Activated T-cell treated with anti-CD3 and anti-CD28 coated beads for 4 hours (primary cell): ENCODE results near the gene PITPNC1.
"Not testable (repeated sequence)": the region's sequence is repeated elsewhere in the genome, so short reads cannot be mapped to it uniquely, and the experiment has no call there.

Experiments used
- DNase-seq: peaks from one replicate; pipeline ENCODE4 v3.0.0-alpha.2; 2020

The PITPNC1 gene

DNA sequence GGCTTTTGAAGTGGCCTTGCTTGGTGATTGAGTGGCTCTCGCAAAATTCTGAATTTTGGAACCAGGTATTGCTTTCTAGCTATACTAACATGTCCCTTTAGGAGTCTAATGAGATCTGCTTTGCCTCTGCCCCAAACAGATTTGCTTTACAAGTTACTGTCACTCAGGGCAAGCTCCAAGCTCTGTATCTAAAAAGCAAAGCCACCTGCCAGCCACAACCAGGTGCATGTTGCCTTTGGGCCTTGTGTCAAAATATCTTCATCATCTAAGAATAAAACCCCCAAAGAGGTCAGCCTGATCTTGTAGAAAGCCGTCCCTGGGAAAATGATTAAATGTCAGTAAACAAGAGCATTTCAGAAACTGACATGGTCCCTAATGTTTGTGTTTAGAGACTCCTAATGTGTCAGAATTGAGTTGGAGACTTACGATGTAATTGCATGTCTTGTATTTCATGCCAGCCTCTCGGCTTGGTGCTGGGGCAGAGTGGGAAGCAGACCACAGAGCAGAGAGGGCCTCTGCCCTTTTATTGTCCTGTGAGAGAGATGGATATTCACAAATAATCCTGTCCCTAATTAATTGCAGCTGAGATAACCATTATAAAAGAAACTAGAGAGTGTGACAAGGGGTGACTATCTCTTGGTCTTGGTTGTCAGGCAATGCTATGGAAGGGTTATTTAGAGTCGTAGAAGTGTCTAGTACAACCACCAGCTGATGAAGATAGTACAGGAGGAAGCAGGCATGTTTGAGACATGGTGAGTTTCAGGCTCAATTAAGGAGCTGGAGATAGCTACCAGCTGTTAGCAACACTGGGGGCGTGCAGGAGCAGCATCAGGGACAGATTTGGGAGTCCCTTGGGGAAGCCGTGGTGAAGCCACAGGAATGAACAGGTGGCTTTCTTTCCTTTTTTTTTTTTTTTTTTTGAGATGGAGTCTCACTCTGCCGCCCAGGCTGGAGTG is 90.7 kb downstream of the PITPNC1 start:
- no peak for DNase-seq

DNA sequence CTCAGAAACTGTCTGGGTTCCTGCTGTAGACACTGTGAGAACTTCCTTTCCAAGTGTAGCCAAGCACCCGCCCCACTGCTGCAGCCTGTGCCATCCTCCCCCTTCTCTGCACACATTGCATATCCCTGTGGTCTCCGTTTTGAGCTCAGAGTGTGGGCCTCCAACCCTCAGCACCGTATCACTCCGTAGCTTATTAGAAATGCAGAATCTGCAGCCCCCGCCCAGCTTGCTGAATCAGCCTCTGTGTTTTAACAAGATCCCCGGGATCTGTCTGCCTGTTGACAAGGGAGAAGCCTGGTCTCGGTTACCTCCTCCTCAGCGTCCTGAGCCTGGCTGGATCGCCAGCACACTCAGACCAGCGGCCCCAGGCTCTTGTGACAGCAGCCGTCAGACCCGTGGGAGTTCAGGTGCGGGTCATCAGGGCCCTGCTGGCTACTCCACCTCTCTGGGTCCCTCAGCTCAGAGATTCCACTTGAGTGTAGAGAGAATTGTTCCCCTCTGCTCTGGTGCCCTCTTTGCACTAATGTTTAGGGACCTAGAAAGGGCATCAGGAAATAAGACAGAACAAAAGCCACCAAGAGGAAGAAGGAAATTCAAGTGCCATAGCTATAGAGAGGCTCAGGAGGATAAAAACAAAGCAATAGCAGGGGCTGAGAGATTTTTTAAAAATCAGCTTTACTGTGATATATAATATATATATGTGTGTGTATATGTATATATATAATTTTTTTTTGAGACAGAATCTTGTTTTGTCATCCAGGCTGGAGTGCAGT is 92.3 kb downstream of the PITPNC1 start:
- DNase-seq, result no peak

DNA sequence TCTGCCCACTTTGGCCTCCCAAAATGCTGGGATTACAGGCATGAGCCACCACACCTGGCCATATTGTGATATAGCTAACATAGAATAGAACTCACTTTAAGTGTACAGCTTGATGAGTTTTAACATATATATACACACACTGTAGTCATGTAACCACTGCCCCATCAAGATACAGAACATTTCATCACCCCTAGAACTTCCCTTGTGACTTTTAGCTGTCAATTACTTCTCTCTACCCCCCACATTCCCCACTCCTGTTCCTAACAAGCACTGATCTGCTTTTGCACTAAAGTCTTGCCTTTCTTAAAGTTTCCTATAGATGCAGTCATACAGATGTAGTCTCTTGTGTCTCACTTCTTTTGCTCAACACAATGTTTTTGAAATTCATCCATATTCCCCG is 93.1 kb downstream of the PITPNC1 start:
- no peak for DNase-seq

DNA sequence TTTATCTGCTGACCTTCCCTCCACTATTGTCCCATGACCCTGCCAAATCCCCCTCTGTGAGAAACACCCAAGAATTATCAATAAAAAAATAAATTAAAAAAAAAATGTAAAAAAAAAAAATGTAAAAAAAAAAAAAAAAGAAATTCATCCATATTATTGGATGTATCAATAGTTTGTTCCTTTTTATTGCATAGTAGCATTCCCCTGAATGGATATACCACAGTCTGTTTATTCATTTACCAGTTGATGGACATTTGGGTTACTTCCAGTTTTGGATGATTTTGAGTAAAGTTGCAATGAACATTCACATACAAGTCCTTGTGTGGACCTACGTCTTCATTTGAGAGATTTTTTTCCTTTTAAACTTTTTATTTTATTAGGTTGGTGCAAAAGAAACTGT is 94.0 kb downstream of the PITPNC1 start:
- no peak for DNase-seq

DNA sequence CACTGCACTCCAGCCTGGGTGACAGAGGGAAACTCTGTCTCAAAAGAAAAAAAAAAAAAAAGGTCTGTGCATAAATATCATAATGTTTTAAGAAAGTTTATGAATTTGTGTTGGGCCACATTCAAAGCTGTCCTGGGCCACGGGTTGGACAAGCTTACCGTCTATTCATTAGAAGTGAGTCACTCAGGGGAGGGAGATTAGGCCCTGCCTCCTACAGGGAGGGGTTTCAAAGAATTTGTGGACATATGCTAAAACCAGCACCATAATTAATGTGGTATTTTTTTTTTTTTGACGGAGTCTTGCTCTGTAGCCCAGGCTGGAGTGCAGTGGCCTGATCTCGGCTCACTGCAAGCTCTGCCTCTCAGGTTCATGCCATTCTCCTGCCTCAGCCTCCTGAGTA is 95.5 kb downstream of the PITPNC1 start:
- not testable (repeated sequence) for DNase-seq

DNA sequence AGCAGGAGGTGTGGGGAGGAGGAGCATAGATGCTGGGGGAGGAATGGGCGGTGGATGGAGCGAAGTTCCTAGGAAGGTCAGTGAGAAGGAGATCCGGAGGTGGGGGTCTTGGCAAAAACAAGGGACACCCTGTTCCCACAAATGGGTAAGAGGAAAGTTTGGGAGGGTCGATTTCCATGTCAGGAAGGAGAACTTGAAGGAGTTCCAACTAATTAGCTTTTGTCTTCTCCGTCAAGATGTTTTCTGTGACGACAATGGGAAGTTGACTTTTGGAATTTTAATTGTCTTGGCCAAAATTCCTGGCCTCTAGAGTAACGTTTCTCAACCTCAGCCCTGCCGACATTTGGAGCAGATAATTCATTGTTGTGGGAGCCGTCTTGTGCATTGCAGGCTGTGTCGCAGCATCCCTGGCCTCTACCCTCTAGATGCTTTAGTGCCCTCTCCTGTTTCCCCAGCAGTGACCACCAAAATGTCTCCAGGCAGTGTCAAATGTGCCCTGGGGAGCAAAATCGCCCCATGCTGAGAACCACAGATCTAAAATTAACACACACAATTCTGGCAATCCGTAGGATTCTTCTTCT is 97.1 kb downstream of the PITPNC1 start:
- DNase-seq, result no peak

DNA sequence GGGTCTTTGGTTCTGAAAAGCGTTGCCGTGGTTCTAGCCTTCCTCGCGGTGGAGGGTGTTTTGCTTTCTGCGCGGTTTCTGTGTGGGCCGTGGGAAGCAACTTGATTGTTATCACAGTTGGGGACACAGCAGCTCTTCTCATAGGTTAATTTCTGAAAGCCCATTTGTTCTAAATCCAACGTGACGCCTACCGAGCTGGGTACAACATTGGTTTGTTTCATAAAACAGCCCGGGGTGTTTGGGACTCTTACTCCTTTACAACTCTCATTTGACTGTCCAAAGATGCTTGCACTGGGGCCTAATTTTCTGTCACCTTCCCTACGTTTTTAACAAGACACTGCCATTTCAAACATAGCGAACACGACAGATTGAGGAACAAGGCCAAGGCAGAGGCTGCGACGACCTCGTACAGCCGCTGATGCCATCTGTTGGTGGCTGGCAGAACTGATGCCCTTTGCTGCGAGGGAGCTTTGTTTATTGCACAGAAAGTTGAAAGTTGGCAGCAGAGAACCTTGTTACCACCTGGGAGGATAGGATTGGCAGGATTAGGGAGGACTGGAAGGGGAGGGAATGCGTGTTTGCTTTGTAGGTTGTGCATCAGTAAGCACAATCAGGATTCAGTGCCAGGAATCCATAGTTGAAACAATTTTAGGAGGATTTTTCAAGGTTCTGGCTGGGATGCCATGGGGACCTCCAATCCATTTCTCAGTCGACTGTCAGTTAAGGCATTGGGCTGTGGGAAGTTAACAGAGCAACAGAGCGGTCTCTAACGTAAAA is 98.3 kb downstream of the PITPNC1 start:
- DNase-seq, result peak; percentile 83

DNA sequence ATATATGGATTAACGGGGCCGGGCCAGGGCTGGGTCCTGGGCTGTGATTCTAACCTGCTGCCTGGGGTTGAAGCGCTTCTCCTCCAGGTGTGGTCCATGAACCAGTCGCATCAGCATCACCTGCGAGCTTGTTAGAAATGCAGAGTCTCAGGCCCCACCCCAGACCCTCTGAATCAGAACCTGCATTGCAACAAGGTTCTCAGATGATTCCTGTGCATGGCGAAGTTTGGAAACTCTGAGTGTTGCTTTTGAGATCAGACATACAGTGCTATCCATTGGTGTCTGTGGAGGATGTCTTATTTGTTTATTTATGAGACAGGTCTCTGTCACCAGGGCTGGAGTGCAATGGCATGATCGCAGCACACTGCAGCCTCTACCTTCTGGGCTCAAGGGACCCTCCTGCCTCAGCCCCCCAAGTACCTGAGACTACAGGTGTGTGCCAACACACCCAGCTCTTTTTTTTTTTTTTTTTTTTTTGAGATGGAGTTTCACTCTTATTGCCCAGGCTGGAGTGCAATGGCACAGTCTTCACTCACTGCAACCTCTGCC is 99.8 kb downstream of the PITPNC1 start:
- no peak for DNase-seq

DNA sequence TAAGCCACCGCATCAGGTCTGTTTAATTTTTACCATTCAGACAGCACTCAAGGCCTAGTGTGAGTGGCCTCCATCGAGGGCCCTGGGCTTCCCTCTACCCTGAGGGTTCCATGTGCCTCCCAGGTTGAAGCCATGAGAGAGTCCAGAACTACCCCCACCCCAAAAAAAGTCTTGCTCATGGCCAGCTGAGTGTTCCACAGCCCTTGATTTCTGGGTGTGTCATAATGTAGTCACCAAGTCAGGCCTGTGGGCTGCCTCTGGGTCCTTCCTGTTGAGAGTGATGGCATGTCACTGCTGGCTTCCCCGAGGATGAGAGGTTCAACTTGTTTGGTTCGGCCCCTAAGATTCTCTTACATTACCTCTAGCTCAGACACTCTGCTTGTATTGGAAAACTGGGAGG is 100.6 kb downstream of the PITPNC1 start:
- DNase-seq, result peak; percentile 36

DNA sequence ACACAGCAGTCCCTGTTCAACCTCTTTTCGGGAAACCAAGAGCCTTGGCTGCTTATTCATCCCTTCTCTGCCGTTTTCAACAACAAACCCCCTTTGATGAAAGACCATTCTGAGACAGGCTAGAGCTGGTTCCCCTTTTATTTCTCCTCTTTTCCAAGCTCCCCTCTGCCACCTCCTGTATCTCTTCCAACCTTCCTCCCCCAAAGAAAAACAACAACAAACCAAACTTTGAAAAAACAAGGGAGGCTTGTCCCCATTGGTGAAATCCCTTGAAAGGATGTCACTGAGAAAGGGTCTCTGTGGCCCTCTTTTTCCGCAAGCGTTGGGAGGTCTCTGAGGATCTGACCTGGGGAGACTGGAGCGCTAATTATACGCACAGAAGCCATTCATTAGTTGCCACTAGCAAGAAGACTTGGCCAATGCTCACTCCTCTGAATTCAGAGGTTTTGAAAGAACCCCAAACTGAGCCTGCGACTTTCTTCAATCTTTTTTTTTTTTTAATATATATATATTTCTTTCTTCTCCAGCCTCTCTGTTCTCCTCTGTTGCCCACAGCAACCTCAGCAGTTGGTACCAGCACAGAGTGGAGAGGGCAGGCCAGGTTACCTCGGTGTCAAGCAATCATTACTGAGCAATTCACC is 101.4 kb downstream of the PITPNC1 start:
- no peak for DNase-seq

DNA sequence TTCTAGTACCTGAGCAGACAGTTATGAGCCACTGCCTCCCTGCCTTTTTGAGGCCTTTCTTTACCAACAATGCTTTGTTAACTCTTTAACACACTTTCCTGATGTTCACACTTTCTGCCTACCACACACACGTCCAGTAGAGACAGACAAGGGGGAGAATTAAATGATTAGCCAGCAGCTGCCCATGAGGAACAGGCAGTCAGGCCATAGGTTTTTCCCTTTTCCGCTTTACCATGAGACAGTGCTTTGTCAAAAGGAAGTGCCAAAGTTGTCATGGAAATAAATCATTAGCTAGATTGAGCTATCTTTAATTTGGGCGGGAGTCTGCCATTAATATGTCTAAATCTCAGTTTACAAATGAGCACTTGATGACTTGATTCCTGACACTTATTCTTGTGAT is 102.1 kb downstream of the PITPNC1 start:
- no peak for DNase-seq

DNA sequence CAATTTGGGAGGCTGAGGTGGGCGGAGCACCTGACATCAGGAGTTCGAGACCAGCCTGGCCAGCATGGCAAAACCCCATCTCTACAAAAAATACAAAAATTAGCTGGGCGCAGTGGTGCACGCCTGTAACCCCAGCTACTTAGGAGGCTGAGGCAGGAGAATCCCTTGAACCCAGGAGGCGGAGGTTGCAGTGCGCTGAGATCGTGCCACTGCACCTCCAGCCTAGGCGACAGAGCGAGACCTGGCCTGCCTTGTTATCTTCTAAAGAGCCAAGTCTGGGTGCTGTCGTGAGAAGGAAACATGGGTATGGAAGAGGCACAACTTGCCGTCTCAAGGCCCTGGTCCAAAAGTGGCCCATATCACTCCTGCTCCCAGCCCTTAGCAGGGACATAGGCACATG is 103.9 kb downstream of the PITPNC1 start:
- DNase-seq, result not testable (repeated sequence)

DNA sequence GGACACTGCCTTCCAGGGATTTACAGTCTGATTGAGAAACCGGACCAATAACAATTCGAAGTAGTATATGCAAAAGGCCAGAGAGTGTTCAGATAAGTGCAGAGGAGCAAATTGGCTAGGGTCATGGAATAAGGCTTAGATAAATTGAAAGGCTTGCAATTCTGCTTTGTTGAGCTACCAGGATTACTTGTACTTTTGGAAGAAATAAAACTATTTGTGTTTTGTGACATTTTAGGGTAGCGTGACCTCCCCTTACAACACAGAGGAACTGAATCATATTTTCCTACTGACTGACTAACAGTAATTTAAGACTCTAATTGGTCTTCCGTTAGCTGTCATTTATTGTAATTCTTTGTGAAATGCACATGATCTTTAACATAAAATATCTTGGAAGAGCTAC is 104.7 kb downstream of the PITPNC1 start:
- DNase-seq, result no peak

DNA sequence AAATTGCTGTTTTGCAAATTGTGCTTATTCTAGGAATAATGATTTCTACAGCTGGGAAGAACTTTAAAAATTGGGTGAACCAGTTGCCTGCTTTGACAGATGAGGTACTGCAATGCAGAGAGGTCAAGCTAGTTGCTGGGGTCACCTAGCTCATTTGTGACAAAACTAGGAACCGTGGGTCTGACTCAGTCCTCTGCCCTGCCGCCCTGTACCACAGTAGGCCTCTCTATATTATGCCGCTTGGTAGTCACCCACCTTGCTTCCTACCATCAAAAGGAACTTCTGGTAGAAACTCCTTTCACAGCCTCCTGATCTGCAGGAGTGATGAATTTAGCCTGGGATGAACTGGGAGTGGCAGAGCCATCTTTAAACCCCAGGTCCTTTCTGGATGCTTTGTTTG is 105.7 kb downstream of the PITPNC1 start:
- DNase-seq, result no peak

DNA sequence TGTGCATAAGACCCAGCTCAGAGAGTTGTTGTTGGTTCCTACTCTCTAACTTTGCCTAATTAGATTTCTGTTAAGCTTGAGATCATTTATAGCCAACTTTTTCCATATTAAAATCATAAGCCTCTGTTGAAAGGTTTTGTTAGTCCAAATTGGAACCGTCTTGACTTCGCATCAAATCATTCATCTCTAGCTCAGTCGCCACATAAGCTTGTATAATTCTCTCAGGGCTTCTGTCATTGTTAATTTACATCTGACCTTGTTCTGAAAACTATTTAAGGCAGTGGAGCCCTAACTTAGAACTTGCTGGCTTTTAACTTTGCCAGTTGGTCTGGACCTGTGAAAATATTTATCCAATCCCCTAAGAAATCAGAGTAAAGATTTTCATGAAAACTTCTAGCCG is 107.2 kb downstream of the PITPNC1 start:
- DNase-seq, result no peak

DNA sequence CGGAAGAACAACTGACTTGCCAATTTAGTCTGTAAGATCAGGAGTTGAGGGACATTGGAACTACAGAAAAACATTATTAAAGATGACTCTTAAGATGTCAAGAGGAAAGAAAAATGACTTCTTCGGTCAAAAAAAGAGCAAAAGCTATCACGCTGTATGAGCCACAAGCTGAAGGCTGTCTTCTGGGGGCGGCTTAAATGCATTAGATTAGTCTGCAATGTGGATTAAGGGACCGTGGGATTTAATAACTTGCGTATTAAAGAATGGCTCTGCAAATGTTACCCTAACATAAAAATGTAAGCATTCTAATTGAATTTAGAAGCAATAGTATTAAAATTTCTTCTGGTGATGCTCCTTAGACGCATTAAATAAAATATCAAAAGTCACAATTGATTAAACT is 108.6 kb downstream of the PITPNC1 start:
- DNase-seq, result no peak

DNA sequence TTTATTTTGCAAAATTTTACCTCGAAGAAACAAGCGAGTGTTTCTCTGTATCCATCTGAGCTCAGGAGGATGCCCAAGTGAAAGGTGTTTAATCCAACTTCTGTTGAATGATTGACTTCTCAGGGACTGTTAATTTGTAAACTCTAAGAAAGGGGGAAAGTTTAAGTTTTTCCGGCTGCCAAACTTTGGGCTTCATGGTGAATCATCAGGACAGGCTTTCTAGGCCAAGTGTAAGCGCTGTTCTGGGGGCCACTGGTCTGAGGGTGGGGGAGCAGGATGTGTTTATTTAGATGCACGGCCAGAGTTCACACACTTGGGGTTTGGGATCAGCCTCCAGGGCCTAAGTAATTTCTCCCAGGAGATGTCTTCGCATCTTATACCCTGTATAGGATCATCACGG is 110.4 kb downstream of the PITPNC1 start:
- DNase-seq, result no peak

DNA sequence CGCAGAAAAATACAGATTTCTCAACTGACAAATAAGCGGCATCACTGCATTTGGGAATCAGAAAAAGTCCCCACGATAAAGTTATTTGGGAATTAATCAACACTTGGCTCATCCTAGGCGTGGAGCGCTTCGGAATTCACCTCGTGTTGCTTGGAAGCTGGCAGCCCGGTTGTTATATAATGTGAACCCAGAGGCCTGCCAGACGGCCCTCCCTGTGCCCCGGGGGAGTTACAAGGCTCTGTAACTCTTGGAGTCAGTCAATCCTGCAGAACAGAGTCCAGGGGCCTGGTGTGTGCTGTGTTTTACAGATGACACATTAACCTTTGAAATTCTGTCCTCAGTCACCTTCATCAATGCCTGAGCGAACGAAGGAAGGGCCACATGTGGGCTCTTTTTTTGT is 111.1 kb downstream of the PITPNC1 start:
- DNase-seq, result no peak

DNA sequence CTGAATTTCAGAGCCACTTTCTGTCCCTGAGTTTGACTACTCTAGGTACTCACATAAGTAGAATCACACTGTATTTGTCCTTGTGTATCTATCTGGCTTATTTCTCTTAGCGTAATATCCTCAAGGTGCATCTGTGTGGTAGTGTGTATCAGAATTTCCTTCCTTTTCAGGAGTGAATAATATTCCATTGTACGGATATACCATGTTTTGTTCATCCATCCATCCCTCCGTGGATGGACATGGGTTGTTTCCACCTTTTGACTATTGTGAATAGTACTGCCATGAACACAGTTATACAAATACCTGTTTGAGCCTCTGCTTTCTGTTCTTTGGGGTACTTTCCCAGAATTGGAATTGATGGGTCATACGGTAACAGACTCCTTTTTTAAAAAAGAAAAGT is 111.7 kb downstream of the PITPNC1 start:
- no peak for DNase-seq

DNA sequence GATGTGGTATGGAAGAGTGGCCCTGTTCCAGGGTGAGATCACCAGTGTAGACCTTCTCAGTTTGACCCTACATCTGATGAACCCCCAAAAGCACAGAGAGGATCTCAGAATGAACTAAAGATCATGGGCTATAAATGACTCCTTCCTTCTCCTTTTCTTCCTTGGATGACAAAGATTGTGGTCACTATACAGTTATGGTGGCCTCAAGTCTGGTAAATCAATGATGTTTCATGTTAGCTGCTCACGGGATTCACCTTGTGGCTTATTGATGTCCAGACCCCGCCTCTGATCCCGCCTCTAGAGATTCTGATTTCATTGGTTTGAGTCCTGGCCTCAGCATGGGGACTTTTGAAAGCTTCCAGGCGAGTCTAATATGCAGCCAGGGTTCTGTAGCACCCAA is 112.2 kb downstream of the PITPNC1 start:
- DNase-seq, result no peak

DNA sequence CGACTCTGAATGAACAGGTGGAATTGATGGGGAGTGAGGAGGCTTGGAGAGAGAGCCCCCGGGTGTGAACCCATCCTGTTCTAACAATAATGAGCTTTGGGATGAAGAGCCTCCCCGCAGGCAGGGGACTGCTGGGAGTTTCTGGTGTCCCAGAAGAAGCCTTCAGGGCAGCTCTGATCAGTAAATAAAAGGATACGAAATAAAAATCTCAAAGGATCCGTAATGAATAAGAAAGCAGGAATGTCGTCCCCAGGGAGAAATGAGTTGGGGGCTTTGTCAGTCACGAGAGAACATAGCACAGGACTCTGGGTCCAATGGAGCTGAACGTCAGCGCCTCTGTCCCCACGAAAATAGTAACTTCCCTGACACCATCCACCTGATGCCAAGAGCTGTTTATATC is 113.4 kb downstream of the PITPNC1 start:
- no peak for DNase-seq

DNA sequence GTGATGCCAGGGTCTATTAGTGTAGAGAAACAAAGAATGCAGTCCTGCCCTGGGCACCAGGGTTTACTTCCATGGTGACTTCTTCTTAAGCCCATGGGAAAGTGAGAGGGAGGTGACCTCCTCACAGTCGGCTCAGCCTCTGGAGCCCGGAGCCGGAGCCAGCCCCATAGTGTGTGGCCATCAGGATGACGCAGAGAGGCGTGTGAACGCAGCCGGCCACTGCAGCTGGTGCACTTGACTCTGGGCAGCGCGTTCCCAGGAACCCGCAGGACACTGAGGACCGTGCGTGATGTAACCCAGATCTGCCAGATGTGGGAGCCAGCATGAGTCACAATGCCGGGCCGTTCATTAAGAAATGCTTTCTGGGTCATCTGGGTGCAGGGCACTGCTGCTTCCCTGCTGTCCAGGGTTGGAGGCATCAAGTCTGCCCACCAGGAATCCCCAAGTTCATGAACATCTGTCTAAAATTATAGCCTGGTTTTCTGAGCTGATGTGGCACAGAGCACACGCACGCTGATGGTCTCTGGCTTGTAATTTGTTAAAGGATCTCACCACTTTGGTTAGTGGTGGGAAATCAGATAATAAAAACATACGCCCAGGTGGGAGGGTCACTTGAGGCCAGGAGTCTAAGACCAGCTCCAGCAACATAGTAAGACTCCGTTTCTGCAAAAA is 114.1 kb downstream of the PITPNC1 start:
- no peak for DNase-seq
